GM23338 (cell line): ENCODE data around the gene FILIP1.

ENCODE experiments used
- CREB1 ChIP-seq: fragments of 250-450 bp; sonication (Bioruptor Pico); IDR thresholded peaks from 2 replicates; pipeline ENCODE4 v1.5.0; 2020; ENCODE audit warnings: low read depth, mild to moderate bottlenecking, moderate library complexity
- CTCF ChIP-seq, 2 experiments: fragments of 200-600 bp in 1 of 2; sonication (generic) in 1 of 2; conservative IDR thresholded peaks; 2 replicates each; pipeline versions ENCODE4 v1.5.1 to v1.6.1; 2016 to 2017; ENCODE audit warnings: antibody characterized with exemption in 2 of 2, low read depth in 2 of 2, mild to moderate bottlenecking in 2 of 2, moderate library complexity in 1 of 2
- ETS1 ChIP-seq: IDR thresholded peaks from 2 replicates; pipeline ENCODE4 v1.6.1; 2016; ENCODE audit warnings: antibody characterized with exemption
- EZH2 ChIP-seq: fragments of 200-600 bp; sonication (generic); IDR thresholded peaks from one replicate; pipeline ENCODE4 v1.8.0; 2017; ENCODE audit warnings: antibody characterized with exemption, mild to moderate bottlenecking, low read depth; ENCODE audit not compliant: unreplicated experiment
- EZH2phosphoT487 ChIP-seq: fragments of 200-600 bp; sonication (generic); IDR thresholded peaks from one replicate; pipeline ENCODE4 v1.8.1; 2018; ENCODE audit warnings: antibody characterized with exemption; ENCODE audit not compliant: unreplicated experiment
- JUNB ChIP-seq: IDR thresholded peaks from one replicate; pipeline ENCODE4 v1.6.1; 2016; ENCODE audit warnings: antibody characterized with exemption; ENCODE audit not compliant: unreplicated experiment
- POLR2AphosphoS5 ChIP-seq: IDR thresholded peaks from 2 replicates; pipeline ENCODE4 v1.6.1; 2016; ENCODE audit warnings: antibody characterized with exemption, low read depth
- REST ChIP-seq: IDR thresholded peaks from one replicate; pipeline ENCODE4 v1.6.1; 2018; ENCODE audit warnings: antibody characterized with exemption; ENCODE audit not compliant: unreplicated experiment
- STAT1 ChIP-seq: IDR thresholded peaks from one replicate; pipeline ENCODE4 v1.6.1; 2016; ENCODE audit warnings: antibody characterized with exemption; ENCODE audit not compliant: unreplicated experiment
- ZNF331 ChIP-seq: fragments of 250-450 bp; sonication (Bioruptor Pico); IDR thresholded peaks from 2 replicates; pipeline ENCODE4 v1.5.0; 2020; ENCODE audit warnings: low read depth, mild to moderate bottlenecking, moderate library complexity

- TF ChIP-seq CTCF (conservative IDR thresholded peaks at IDR 0.05; ENCODE audit: low read depth in 2 of 2) (no peak), EZH2 (no peak), REST (no peak), EZH2phosphoT487 (no peak), POLR2AphosphoS5 (no peak), CREB1 (CRISPR knock-in tag) (no peak), ETS1 (no peak), STAT1 (no peak), JUNB (no peak), ZNF331 (CRISPR knock-in tag) (no peak)
These were observed 206.6 kb downstream of the FILIP1 start for GRCh38 chr6:75286955-75287354.
